ENCODE measurements around the gene DPP10.

- TF ChIP-seq YY1 (IDR thresholded peaks at IDR 0.05; ENCODE audit: insufficient read depth, insufficient read length) (no peak), ZNF274 (IDR thresholded peaks at IDR 0.05; ENCODE audit: low read depth, low read length) (no peak)
These were observed 1364.8 kb downstream of the DPP10 start for GRCh38 chr2:115807276-115807675.

Measured in NT2/D1 (cell line).